Mammary epithelial cell (primary cell): ENCODE results near the gene OR1D5.

Experiments used
- CTCF ChIP-seq, 2 donors: IDR thresholded peaks in 1 of 2; conservative IDR thresholded peaks in 1 of 2; 2 replicates each; pipeline ENCODE4 v1.5.1; 2011 to 2012; ENCODE audit warnings: inconsistent platforms in 2 of 2, low read length in 2 of 2, mild to moderate bottlenecking in 2 of 2, control low read depth in 1 of 2, low read depth in 1 of 2; ENCODE audit not compliant: insufficient read depth in 1 of 2; ENCODE audit errors: extremely low read depth in 1 of 2
- EZH2 ChIP-seq: IDR thresholded peaks from 2 replicates; pipeline ENCODE4 v1.6.1; 2012; ENCODE audit warnings: low read length, inconsistent platforms, borderline replicate concordance

GRCh38 chr17:3012926-3013581 is 50.4 kb downstream of the OR1D5 start:
- TF ChIP-seq CTCF (conservative IDR thresholded peaks at IDR 0.05 in 1 of 2, IDR thresholded peaks at IDR 0.05 in 1 of 2; ENCODE audit: extremely low read depth in 1 of 2, insufficient read depth in 1 of 2, low read depth in 1 of 2, low read length in 2 of 2) (peak; percentile 63 to 64), EZH2 (no peak)
